MG63 (cell line): ENCODE results near the gene PISD. TPM values are rescaled to one million over a fixed set of nuclear protein-coding genes. Genes with fewer than 3 reads are reported as not detected.
"Not testable (repeated sequence)": the region's sequence is repeated elsewhere in the genome, so short reads cannot be mapped to it uniquely, and the experiment has no call there.

Experiments
- DNase-seq: peaks from one replicate; pipeline ENCODE4 v3.0.0-alpha.2; 2020
- H3K27me3 ChIP-seq: fragments of 250-450 bp; sonication (Bioruptor Pico); 2 replicates; pipeline ENCODE4 v1.5.1; 2020; ENCODE audit warnings: mild to moderate bottlenecking, moderate library complexity
- H3K36me3 ChIP-seq: fragments of 250-450 bp; sonication (Bioruptor Pico); 2 replicates; pipeline ENCODE4 v1.5.1; 2020; ENCODE audit warnings: mild to moderate bottlenecking, moderate library complexity
- H3K4me3 ChIP-seq: fragments of 250-450 bp; sonication (Bioruptor Pico); 2 replicates; pipeline ENCODE4 v1.5.1; 2020; ENCODE audit warnings: mild to moderate bottlenecking, moderate library complexity
- H3K9me3 ChIP-seq: fragments of 250-450 bp; sonication (Bioruptor Pico); 2 replicates; pipeline ENCODE4 v1.5.1; 2020; ENCODE audit warnings: mild to moderate bottlenecking, moderate library complexity
- total RNA-seq: library from RNA; depleted of rRNA; stranded (reverse); fragments of >200 nt; shearing (Covaris generic); gene quantifications from 2 replicates; pipeline ENCODE4 v1.2.3, GENCODE V29; 2014; ENCODE audit warnings: low replicate concordance

Gene PISD
- total RNA-seq, 1 experiment from 2014 or later, result 30.5 TPM

DNA sequence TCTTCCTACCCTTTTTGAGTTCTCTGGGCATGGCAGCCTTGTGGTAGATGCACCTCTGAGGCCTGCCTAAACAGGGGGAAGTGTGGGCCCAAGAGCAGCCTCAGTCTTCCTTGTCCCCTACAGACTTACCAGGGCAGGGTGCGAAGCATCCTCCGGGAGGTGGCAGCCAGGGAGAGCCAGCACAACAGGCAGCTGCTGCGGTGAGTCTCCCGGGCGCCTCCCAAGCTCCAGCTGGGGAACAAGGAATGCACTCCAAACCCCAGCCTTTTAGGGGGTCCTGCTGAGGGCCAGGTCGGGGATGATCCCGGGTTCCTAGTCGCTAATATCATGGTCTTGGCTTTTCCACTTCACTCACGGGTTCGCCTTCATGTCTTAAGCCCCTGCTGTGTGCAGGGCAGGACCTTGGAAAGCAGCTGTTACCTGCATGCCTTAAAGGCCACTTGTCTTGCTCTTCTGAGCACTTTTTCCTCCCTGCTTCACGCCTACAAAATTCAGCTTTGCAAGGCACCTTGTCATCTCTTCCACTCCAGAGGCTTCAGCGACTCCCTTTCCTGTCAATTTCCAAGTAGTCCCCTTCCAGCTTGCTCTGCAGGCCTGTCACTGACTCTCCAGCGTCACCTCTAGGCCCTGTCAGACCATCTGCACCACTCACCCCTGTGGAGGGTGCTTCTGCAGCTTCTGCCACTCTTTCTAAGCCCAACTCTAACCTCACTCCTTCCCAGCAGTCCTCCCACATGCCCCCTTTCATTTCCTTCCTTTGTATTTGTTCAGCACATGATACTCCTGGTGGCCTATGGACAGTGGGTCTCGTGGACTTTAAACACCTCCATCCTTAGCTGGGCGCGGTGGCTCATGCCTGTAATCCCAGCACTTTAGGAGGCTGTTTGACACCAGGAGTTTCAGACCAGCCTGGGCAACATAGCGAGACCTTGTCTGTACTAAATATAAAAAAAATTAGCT is 57.0 kb downstream of the PISD start:
- DNase-seq, result no peak
- H3K4me3 ChIP-seq, result no peak overlapping the region
- no peaks in the 10 kb centered on the region; the same call in 1 of the 2 replicates for H3K36me3 ChIP-seq
- H3K9me3 ChIP-seq, result no peaks in the 10 kb centered on the region
- no peaks in the 10 kb centered on the region for H3K27me3 ChIP-seq

- Histone ChIP-seq H3K4me3 (no peak overlapping the region), H3K9me3 (no peaks in the 10 kb centered on the region), H3K36me3 (no peaks in the 10 kb centered on the region; the same call in 1 of the 2 replicates), H3K27me3 (no peaks in the 10 kb centered on the region)
- no peak for DNase-seq
Measured at GRCh38 chr22:31604137-31604705, 57.8 kb downstream of the PISD start.

- DNase-seq, result no peak
Measured at GRCh38 chr22:31603574-31603973, 58.4 kb downstream of the PISD start.

GRCh38 chr22:31603081-31603525 is 58.9 kb downstream of the PISD start:
- no peak for DNase-seq
- H3K27me3 ChIP-seq, result no peaks in the 10 kb centered on the region
- no peaks in the 10 kb centered on the region for H3K9me3 ChIP-seq
- H3K36me3 ChIP-seq, result no peaks in the 10 kb centered on the region; the same call in 1 of the 2 replicates
- H3K4me3 ChIP-seq, result no peak overlapping the region

More at GRCh38 chr22:31603574-31603973, 58.4 kb downstream of the PISD start:
- Histone ChIP-seq H3K36me3 (no peaks in the 10 kb centered on the region; the same call in 1 of the 2 replicates), H3K27me3 (no peaks in the 10 kb centered on the region), H3K9me3 (no peaks in the 10 kb centered on the region), H3K4me3 (no peak overlapping the region)

GRCh38 chr22:31602259-31602952 is 59.6 kb downstream of the PISD start:
- no peaks in the 10 kb centered on the region for H3K27me3 ChIP-seq
- DNase-seq, result peak; percentile 46
- no peak overlapping the region for H3K4me3 ChIP-seq
- H3K9me3 ChIP-seq, result no peaks in the 10 kb centered on the region
- H3K36me3 ChIP-seq, result no peaks in the 10 kb centered on the region; the same call in 1 of the 2 replicates

- no peak overlapping the region for H3K4me3 ChIP-seq
- no peak for DNase-seq
Measured at GRCh38 chr22:31595271-31595670, 66.7 kb downstream of the PISD start.

GRCh38 chr22:31590161-31590560 is 71.9 kb downstream of the PISD start:
- H3K4me3 ChIP-seq, H3K9me3 ChIP-seq, DNase-seq, H3K27me3 ChIP-seq: not testable (repeated sequence)
- H3K36me3 ChIP-seq, result peaks cover 20% of the 10 kb centered on the region

More at GRCh38 chr22:31595271-31595670, 66.7 kb downstream of the PISD start:
- no peaks in the 10 kb centered on the region for H3K27me3 ChIP-seq
- no peaks in the 10 kb centered on the region for H3K9me3 ChIP-seq
- H3K36me3 ChIP-seq, result 0 out of 2 replicates have a peak, but pooled peaks cover 3% of the 10 kb centered on the region

DNA sequence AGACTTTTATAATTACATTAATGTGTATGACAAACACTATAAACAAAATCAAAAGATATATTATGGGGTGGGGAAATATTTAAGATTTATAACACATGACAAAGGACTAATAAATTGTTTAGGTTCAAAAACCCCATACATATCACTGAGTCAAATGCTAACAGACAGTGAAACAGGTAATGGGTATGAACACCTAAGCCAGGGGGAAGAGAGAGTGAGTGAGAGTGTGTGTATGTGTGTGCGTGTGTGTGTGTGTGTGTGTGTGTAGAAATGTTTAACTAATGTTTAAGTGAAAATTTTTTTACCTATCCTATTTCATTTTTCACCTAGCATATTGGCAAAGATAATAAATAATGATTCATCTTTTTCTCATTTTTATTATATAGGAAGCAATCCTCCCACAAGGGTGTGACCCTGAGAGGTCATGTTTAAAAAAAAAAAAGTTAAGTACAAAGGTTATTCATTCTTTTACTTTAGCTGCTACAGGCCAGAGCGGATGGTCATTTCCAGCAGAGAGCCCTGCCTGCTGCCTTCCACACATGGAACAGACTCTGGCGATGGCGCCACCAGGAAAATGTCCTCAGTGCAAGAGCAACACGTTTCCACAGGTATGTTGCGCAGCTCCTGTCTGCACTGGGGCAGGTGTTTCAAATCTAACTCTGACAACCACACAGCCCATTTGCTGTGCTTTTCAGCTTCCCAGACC is 72.9 kb downstream of the PISD start:
- no peaks in the 10 kb centered on the region for H3K27me3 ChIP-seq
- no peak overlapping the region for H3K4me3 ChIP-seq
- H3K9me3 ChIP-seq, result no peaks in the 10 kb centered on the region; the same call in 1 of the 2 replicates
- H3K36me3 ChIP-seq, result peaks cover 29% of the 10 kb centered on the region
- DNase-seq, result no peak

DNA sequence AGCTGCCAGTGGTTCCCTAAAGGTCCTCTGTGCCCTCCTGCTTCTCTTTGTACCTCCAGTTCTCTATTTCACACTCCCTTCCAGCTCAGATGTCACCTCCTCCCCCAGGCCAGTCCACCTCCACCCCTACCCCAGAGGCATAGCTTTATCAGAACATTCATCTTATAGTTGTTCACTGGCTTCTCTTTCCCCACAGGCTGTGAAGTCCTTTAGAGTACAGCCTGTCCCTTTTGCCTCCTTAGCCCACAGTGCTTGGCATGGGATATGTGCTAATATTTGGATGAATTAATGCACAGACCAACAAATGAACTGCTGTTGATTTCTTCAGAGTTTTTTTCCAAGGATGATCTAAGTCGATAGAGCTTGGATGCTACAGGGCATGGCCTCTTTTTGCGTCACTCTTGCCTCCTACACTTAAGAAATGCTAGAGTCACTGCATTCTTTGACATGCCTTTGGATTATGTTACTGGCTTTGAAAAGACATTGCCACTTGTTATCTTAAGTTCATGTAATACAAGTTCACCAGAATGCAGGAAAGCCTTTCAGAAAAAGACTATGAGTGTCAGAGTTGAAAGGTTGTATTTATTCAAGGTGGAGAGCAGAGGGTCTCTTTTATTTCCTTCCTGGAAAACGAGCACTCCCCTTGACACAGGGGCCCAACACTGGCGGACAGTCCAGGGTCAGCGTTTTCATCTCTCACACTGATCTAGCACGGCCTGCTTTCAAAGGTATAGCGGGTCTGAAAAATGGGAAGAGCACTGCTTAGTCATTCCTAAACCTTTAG is 75.7 kb downstream of the PISD start:
- Histone ChIP-seq H3K27me3 (no peaks in the 10 kb centered on the region), H3K9me3 (no peaks in the 10 kb centered on the region; the same call in 1 of the 2 replicates), H3K36me3 (peaks cover 35% of the 10 kb centered on the region), H3K4me3 (no peak overlapping the region)
- DNase-seq, result no peak

GRCh38 chr22:31585161-31585859 is 76.7 kb downstream of the PISD start:
- H3K4me3 ChIP-seq, result no peak overlapping the region
- H3K27me3 ChIP-seq, result no peaks in the 10 kb centered on the region
- peaks cover 35% of the 10 kb centered on the region for H3K36me3 ChIP-seq
- DNase-seq, result no peak
- H3K9me3 ChIP-seq, result no peaks in the 10 kb centered on the region; the same call in 1 of the 2 replicates

DNA sequence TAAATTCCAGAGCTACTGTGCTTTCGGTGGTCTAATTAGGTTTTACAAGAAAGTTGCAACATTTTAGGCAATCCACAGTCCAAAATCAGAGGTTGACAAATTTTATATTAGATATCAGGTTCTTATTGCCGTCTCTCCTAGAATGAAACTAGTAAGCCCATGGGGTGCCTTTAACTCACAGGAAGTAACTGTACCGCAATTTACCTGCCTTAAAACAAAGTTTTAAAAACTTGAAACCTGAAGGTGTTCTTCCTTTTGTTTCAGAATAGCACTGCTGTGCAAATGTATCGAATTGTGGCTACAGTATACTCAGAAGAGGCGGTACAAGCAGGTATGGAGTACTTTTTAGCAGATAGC is 77.2 kb downstream of the PISD start:
- no peak overlapping the region for H3K4me3 ChIP-seq
- H3K9me3 ChIP-seq, result no peaks in the 10 kb centered on the region; the same call in 1 of the 2 replicates
- DNase-seq, result no peak
- no peaks in the 10 kb centered on the region for H3K27me3 ChIP-seq
- peaks cover 35% of the 10 kb centered on the region for H3K36me3 ChIP-seq

- Histone ChIP-seq H3K27me3 (no peaks in the 10 kb centered on the region), H3K4me3 (no peak overlapping the region), H3K36me3 (peaks cover 33% of the 10 kb centered on the region), H3K9me3 (no peaks in the 10 kb centered on the region; the same call in 1 of the 2 replicates)
- no peak for DNase-seq
Measured at GRCh38 chr22:31583861-31584485, 78.0 kb downstream of the PISD start.

DNA sequence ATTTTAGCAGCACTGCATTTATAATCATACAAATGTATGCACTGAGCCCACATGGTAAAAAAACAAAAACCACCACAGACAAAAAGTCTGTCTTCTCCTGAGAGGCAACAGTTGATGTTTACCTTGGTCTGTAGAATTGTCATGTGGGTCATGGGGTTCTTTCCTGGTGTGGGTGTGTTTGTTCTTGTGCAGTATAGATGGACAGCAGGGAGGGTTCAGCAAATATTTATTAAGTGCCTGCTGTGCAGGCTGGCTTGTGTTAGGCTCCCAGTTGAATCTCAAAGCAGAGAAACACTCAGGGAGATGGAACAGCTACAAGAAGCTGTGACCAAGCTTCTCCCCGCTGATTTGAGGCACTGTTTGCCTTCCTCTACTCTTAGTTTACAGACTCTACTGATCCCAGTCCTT is 82.2 kb downstream of the PISD start:
- peaks cover 17% of the 10 kb centered on the region for H3K36me3 ChIP-seq
- H3K9me3 ChIP-seq, result no peaks in the 10 kb centered on the region
- no peaks in the 10 kb centered on the region for H3K27me3 ChIP-seq
- DNase-seq, result no peak
- H3K4me3 ChIP-seq, result no peak overlapping the region

- Histone ChIP-seq H3K4me3 (no peak overlapping the region), H3K9me3 (no peaks in the 10 kb centered on the region), H3K36me3 (peaks cover 9% of the 10 kb centered on the region), H3K27me3 (no peaks in the 10 kb centered on the region)
- DNase-seq, result no peak
Measured at GRCh38 chr22:31578171-31578570, 83.8 kb downstream of the PISD start.

DNA sequence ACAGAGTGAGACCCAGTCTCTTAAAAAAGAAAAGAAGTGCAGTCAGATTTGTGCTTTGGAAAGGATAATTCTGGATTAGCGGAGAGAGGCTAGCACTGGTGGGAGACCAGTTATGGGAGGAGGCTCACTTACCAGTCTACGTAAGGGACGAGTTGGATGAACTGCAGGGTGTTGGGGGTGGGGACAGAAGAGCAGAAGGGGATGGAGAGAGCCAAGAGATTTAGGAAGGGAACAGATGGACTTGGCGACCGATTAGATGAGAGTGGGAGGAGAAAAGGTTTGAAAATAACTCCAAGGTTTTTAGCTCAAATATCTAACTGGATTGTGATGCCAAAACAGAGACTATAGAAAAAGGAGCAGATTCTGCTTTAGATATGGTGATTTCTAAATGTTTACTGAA is 84.3 kb downstream of the PISD start:
- no peaks in the 10 kb centered on the region for H3K27me3 ChIP-seq
- DNase-seq, result no peak
- H3K4me3 ChIP-seq, result no peak overlapping the region
- H3K9me3 ChIP-seq, result no peaks in the 10 kb centered on the region
- H3K36me3 ChIP-seq, result peaks cover 9% of the 10 kb centered on the region
